Epithelial cell of proximal tubule (primary cell): ENCODE data around the gene OXGR1. TPM values are rescaled to one million over a fixed set of nuclear protein-coding genes. Genes with fewer than 3 reads are reported as not detected.

Source experiments
- DNase-seq: peaks from one replicate; pipeline ENCODE4 v3.0.0-alpha.2; 2011; ENCODE audit warnings: low read depth
- H3K4me3 ChIP-seq: 2 replicates; pipeline ENCODE4 v1.5.1; 2011; ENCODE audit warnings: low read depth, mild to moderate bottlenecking, low read length
- CTCF ChIP-seq: conservative IDR thresholded peaks from 2 replicates; pipeline ENCODE4 v1.5.1; 2012; ENCODE audit warnings: low read depth, mild to moderate bottlenecking, low read length
- total RNA-seq: library from RNA; depleted of rRNA; stranded (reverse); fragments of >200 nt; gene quantifications from 2 replicates; pipeline ENCODE4 v1.2.3, GENCODE V29; 2015

The OXGR1 gene
- total RNA-seq, 1 donor from 2014 or later, result not detected

- no peak for DNase-seq
- H3K4me3 ChIP-seq, result no peak overlapping the region
- no peak for TF ChIP-seq CTCF
Observed at GRCh38 chr13:97015661-97016350, 21.5 kb upstream of the OXGR1 start.

DNA sequence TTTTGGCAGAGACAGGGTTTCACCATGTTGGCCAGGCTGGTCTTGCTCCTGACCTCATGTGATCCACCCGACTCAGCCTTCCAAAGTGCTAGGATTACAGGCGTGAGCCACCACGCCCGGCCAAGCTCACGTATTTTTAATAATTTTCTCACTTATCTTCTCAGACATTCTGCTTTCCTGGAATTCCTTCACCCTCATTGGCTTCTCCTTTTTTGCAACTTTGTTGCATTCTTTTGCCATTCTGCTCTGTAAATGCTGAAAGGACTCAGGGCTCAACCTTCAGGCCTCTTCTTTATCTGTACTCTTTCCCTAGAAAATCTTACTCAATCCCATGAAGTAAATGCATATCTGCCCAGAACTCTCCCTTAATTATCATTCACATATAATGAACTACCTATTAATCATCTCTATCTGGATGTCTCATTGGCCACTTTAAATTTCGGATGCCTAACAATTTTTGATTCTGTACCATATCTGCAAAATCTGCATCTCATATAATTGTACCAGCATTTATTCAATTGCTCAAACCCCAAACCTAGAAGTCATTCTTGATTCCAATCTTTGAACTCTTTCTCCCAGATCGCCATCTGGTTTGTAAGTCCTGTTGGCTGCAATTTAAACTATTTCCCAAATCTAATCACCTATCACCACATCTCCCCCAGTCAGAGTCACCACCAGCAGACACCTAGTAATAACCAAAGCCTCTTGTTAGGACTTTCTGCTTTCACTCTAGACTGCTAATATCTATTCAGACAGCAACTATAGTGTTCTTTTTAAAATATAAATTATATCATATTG, 18.2 kb upstream of the OXGR1 start:
- TF ChIP-seq CTCF, result no peak
- no peak for DNase-seq

GRCh38 chr13:97011446-97012131, 17.3 kb upstream of the OXGR1 start:
- no peak for DNase-seq
- TF ChIP-seq CTCF, result no peak
- no peak overlapping the region for H3K4me3 ChIP-seq

More for the DNA sequence above, 18.2 kb upstream of the OXGR1 start:
- H3K4me3 ChIP-seq, result no peak overlapping the region

GRCh38 chr13:97008643-97009042, 14.4 kb upstream of the OXGR1 start:
- no peak for DNase-seq
- TF ChIP-seq CTCF, result no peak

GRCh38 chr13:97005625-97006262, 11.5 kb upstream of the OXGR1 start:
- no peak for TF ChIP-seq CTCF
- DNase-seq, result no peak
- H3K4me3 ChIP-seq, result no peak overlapping the region

More at GRCh38 chr13:97008643-97009042, 14.4 kb upstream of the OXGR1 start:
- no peak overlapping the region for H3K4me3 ChIP-seq

- no peak for TF ChIP-seq CTCF
- H3K4me3 ChIP-seq, result no peak overlapping the region
- no peak for DNase-seq
Observed at GRCh38 chr13:97004886-97005285, 10.6 kb upstream of the OXGR1 start.
